ENCODE data around the gene CPD. TPM values are rescaled to one million over a fixed set of nuclear protein-coding genes. Genes with fewer than 3 reads are reported as not detected.

CPD gene
- total RNA-seq, 6 donors from 2014 or later: 49.4 to 132 (median 104) TPM

- WGBS, 2 donors: 74 to 76% methylated on average over 4 of the region's 4 CpGs
- Histone ChIP-seq H3K4me1 (peaks cover 0 to 10% (median 2%) of the 10 kb centered on the region in 4 donors), H3K36me3 (peaks cover 0 to 64% (median 10%) of the 10 kb centered on the region in 4 donors), H3K27me3 (no peaks in the 10 kb centered on the region), H3K4me3 (no peak overlapping the region), H3K27ac (no peak overlapping the region), H3K9me3 (no peaks in the 10 kb centered on the region)
- TF ChIP-seq POLR2A (IDR thresholded peaks at IDR 0.05) (no peak), EP300 (IDR thresholded peaks at IDR 0.05) (no peak), CTCF (IDR thresholded peaks at IDR 0.05) (no peak), POLR2AphosphoS5 (IDR thresholded peaks at IDR 0.05) (no peak)
- ATAC-seq (ENCODE audit: low FRiP score in 2 of 2): no peak
- no peak for DNase-seq
Observed at GRCh38 chr17:30503558-30503957, 124.8 kb downstream of the CPD start.

- TF ChIP-seq POLR2AphosphoS5 (IDR thresholded peaks at IDR 0.05) (no peak), CTCF (IDR thresholded peaks at IDR 0.05) (no peak), POLR2A (IDR thresholded peaks at IDR 0.05) (no peak), EP300 (IDR thresholded peaks at IDR 0.05) (no peak)
- DNase-seq: no peak
- 66 to 68% methylated on average over 6 of the region's 6 CpGs for WGBS, 2 donors
- Histone ChIP-seq H3K27ac (peak overlapping the region in 1 of 4 donors; percentile 9), H3K9me3 (no peaks in the 10 kb centered on the region), H3K4me1 (peaks cover 0 to 10% (median 5%) of the 10 kb centered on the region in 4 donors), H3K27me3 (no peaks in the 10 kb centered on the region), H3K4me3 (no peak overlapping the region), H3K36me3 (peaks cover 0 to 61% (median 8%) of the 10 kb centered on the region in 4 donors)
- ATAC-seq (ENCODE audit: low FRiP score in 2 of 2): peak in 1 of 2 donors; percentile 46
Observed at GRCh38 chr17:30505868-30506417, 127.2 kb downstream of the CPD start.

- Histone ChIP-seq H3K4me3 (no peak overlapping the region), H3K27ac (peak overlapping the region in 1 of 4 donors; percentile 22), H3K9me3 (no peaks in the 10 kb centered on the region), H3K36me3 (peaks cover 0 to 57% (median 6%) of the 10 kb centered on the region in 4 donors), H3K27me3 (no peaks in the 10 kb centered on the region), H3K4me1 (peaks cover 0 to 10% (median 5%) of the 10 kb centered on the region in 4 donors)
- no peak for ATAC-seq (ENCODE audit: low FRiP score in 2 of 2)
- TF ChIP-seq POLR2A (IDR thresholded peaks at IDR 0.05): no peak
- no peak for TF ChIP-seq EP300 (IDR thresholded peaks at IDR 0.05)
- TF ChIP-seq CTCF (IDR thresholded peaks at IDR 0.05): no peak
- TF ChIP-seq POLR2AphosphoS5 (IDR thresholded peaks at IDR 0.05): no peak
- 71 to 91% methylated on average over 1 of the region's 1 CpG for WGBS, 2 donors
- no peak for DNase-seq
Observed at GRCh38 chr17:30506481-30506880, 127.8 kb downstream of the CPD start.

GRCh38 chr17:30513346-30513745, 134.6 kb downstream of the CPD start:
- no peaks in the 10 kb centered on the region for H3K27me3 ChIP-seq
- no peak overlapping the region for H3K4me3 ChIP-seq
- H3K9me3 ChIP-seq: no peaks in the 10 kb centered on the region
- H3K36me3 ChIP-seq: peaks cover 0 to 58% (median 8%) of the 10 kb centered on the region in 4 donors
- no peak overlapping the region for H3K27ac ChIP-seq
- no peak for TF ChIP-seq EP300 (IDR thresholded peaks at IDR 0.05)
- TF ChIP-seq POLR2A (IDR thresholded peaks at IDR 0.05): no peak
- TF ChIP-seq CTCF (IDR thresholded peaks at IDR 0.05): no peak
- TF ChIP-seq POLR2AphosphoS5 (IDR thresholded peaks at IDR 0.05): no peak
- WGBS, 2 donors: 100% methylated on average over 1 of the region's 1 CpG
- DNase-seq: no peak
- peaks cover 0 to 5% (median 0%) of the 10 kb centered on the region in 4 donors for H3K4me1 ChIP-seq
- ATAC-seq (ENCODE audit: low FRiP score in 2 of 2): no peak
